ENCODE results near the gene SLC2A13. TPM values are rescaled to one million over a fixed set of nuclear protein-coding genes. Genes with fewer than 3 reads are reported as not detected.
"Not testable (repeated sequence)": the region's sequence is repeated elsewhere in the genome, so short reads cannot be mapped to it uniquely, and the experiment has no call there.

Gene SLC2A13
- total and polyA plus RNA-seq, 2 experiments from 2014 or later, result 10.4 to 13.8 TPM

DNA sequence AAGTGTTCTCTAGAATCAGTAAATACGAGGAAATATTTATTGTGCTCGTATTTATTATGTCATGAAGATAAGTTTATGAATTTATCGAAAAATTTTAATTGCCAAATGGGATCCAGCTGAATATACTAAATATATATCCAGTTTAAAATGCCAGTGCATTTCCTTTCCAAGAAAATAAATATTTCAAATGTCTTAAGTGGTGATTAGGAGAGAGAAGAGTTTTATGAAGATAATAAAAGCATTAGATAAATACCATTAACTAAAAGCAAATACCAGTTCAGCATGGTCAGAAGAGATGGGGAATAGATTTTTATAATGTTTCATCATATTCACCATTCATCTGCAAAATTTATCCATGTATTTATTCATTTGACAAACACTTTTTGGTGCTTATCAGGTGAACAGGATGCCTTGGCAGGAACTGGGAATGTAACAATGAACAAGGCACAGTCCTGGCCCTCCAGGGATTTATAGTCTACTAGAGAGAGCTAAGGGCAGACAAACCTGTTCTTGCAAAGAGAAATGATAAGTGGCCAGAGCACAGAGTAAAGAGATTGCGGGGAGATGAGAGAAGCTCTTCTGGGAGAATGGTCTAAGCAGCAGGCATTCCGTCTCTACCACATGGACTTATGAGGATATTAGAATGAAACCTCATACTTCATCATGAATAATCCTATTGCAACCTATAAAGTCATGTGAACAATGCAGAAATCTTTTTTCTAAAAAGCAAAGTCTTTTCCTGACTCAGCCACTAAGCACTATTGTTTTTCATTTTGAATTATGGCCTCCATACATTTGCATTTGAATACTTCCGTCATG is 342.6 kb downstream of the SLC2A13 start:
- Histone ChIP-seq H3K27me3 (no peaks in the 10 kb centered on the region), H3K9me3 (ENCODE audit: low read depth) (no peaks in the 10 kb centered on the region), H3K27ac (no peak overlapping the region), H3K4me3 (no peak overlapping the region), H3K36me3 (no peaks in the 10 kb centered on the region), H3K4me1 (ENCODE audit: low read depth) (peaks cover 4% of the 10 kb centered on the region)
- no peak for TF ChIP-seq CTCF (IDR thresholded peaks at IDR 0.05; ENCODE audit: low read depth, low read length)
- DNase-seq (ENCODE audit: low read depth in 1 of 2, low spot score in 1 of 2), result no peak

- no peaks in the 10 kb centered on the region for H3K36me3 ChIP-seq
- peaks cover 4% of the 10 kb centered on the region for H3K4me1 ChIP-seq (ENCODE audit: low read depth)
- no peak for DNase-seq (ENCODE audit: low read depth in 1 of 2, low spot score in 1 of 2)
- no peak overlapping the region for H3K4me3 ChIP-seq
- TF ChIP-seq CTCF (IDR thresholded peaks at IDR 0.05; ENCODE audit: low read depth, low read length), result no peak
- no peak overlapping the region for H3K27ac ChIP-seq
- no peaks in the 10 kb centered on the region for H3K9me3 ChIP-seq (ENCODE audit: low read depth)
- no peaks in the 10 kb centered on the region for H3K27me3 ChIP-seq
Observed at GRCh38 chr12:39755478-39755877, 350.4 kb downstream of the SLC2A13 start.

- Histone ChIP-seq H3K27me3 (no peaks in the 10 kb centered on the region), H3K4me1 (ENCODE audit: low read depth) (no peaks in the 10 kb centered on the region), H3K36me3 (no peaks in the 10 kb centered on the region), H3K4me3 (no peak overlapping the region), H3K27ac (no peak overlapping the region), H3K9me3 (ENCODE audit: low read depth) (no peaks in the 10 kb centered on the region)
- no peak for TF ChIP-seq CTCF (IDR thresholded peaks at IDR 0.05; ENCODE audit: low read depth, low read length)
- DNase-seq (ENCODE audit: low read depth in 1 of 2, low spot score in 1 of 2), result no peak
Observed at GRCh38 chr12:39752482-39753137, 353.3 kb downstream of the SLC2A13 start.

DNA sequence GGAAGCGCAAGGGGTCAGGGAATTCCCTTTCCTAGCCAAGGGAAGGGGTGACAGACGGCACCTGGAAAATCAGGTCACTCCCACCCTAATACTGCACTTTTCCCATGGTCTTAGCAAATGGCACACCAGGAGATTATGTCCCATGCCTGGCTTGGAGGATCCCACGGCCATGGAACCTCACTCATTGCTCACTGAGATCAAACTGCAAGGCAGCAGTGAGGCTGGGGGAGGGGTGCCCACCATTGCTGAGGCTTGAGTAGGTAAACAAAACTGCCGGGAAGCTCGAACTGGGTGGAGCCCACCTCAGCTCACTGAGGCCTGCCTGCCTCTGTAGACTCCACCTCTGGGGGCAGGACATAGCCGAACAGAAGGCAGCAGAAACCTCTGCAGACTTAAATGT is 359.7 kb downstream of the SLC2A13 start:
- H3K4me3 ChIP-seq; H3K36me3 ChIP-seq; H3K27me3 ChIP-seq; H3K27ac ChIP-seq; DNase-seq (ENCODE audit: low read depth in 1 of 2, low spot score in 1 of 2); H3K9me3 ChIP-seq (ENCODE audit: low read depth); H3K4me1 ChIP-seq (ENCODE audit: low read depth): not testable (repeated sequence)

GRCh38 chr12:39743655-39744054 is 362.2 kb downstream of the SLC2A13 start:
- Histone ChIP-seq H3K27me3 (no peaks in the 10 kb centered on the region), H3K27ac (no peak overlapping the region), H3K36me3 (no peaks in the 10 kb centered on the region), H3K4me3 (no peak overlapping the region), H3K4me1 (ENCODE audit: low read depth) (no peaks in the 10 kb centered on the region), H3K9me3 (ENCODE audit: low read depth) (no peaks in the 10 kb centered on the region)
- DNase-seq (ENCODE audit: low read depth in 1 of 2, low spot score in 1 of 2), result no peak
- TF ChIP-seq CTCF (IDR thresholded peaks at IDR 0.05; ENCODE audit: low read depth, low read length), result no peak

DNA sequence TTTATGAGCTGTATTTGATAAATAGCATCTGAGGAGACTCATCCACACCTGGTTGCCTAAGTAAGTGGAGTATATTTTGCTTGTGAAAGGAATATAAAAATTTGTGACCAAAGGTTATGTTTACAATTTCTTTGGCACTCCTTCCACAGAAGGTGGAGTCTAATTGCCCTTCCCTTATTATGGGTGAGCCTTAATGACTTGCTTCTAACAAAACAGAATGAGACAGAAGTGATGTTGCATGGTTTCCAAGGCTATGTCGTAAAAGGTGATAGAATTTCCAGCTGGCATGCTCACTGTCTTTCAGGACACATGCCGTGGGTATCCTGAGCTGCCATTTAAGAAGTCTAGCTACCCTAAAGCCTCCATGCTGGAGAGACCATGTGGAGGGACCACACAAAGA is 369.5 kb downstream of the SLC2A13 start:
- Histone ChIP-seq H3K4me3 (no peak overlapping the region), H3K27me3 (no peaks in the 10 kb centered on the region), H3K9me3 (ENCODE audit: low read depth) (no peaks in the 10 kb centered on the region), H3K36me3 (no peaks in the 10 kb centered on the region), H3K27ac (no peak overlapping the region), H3K4me1 (ENCODE audit: low read depth) (no peaks in the 10 kb centered on the region)
- no peak for TF ChIP-seq CTCF (IDR thresholded peaks at IDR 0.05; ENCODE audit: low read depth, low read length)
- no peak for DNase-seq (ENCODE audit: low read depth in 1 of 2, low spot score in 1 of 2)
